Gastroesophageal sphincter (tissue), 3 donors: Measurements from ENCODE around the gene FBLN1.

Experiments
- CTCF ChIP-seq, 4 experiments: fragments of 200-600 bp in 2 of 4; fragments of 450-650 bp in 2 of 4; sonication (generic) in 1 of 4; IDR thresholded peaks; one replicate each; pipeline ENCODE4 v1.5.1; 2017 to 2019; ENCODE audit warnings: antibody characterized with exemption in 4 of 4, mild to moderate bottlenecking in 2 of 4, moderate library complexity in 2 of 4
- POLR2AphosphoS5 ChIP-seq: sonication (generic); formaldehyde crosslinking; IDR thresholded peaks from one replicate; pipeline ENCODE4 v1.6.1; 2017; ENCODE audit warnings: antibody characterized with exemption

- TF ChIP-seq POLR2AphosphoS5 (no peak), CTCF (IDR thresholded peaks at IDR 0.05) (no peak)
These were observed 137.7 kb downstream of the FBLN1 start for GRCh38 chr22:45640291-45640940.
